Measurements from ENCODE around the gene MAGI1.

GRCh38 chr3:65674226-65674625 is 364.5 kb downstream of the MAGI1 start:
- TF ChIP-seq CTCF (IDR thresholded peaks at IDR 0.05; ENCODE audit: insufficient read depth, low read length) (no peak), REST (IDR thresholded peaks at IDR 0.05; ENCODE audit: insufficient replicate concordance, low read depth) (no peak), POLR2AphosphoS5 (IDR thresholded peaks at IDR 0.05; ENCODE audit: low read depth) (no peak), GABPA (IDR thresholded peaks at IDR 0.05; ENCODE audit: low read depth) (no peak)

Data from HL-60 (cell line).